ENCODE results near the gene REPS2. TPM values are rescaled to one million over a fixed set of nuclear protein-coding genes. Genes with fewer than 3 reads are reported as not detected.

Gene REPS2
- total RNA-seq, 1 donor from 2014 or later = 17.9 TPM

DNA sequence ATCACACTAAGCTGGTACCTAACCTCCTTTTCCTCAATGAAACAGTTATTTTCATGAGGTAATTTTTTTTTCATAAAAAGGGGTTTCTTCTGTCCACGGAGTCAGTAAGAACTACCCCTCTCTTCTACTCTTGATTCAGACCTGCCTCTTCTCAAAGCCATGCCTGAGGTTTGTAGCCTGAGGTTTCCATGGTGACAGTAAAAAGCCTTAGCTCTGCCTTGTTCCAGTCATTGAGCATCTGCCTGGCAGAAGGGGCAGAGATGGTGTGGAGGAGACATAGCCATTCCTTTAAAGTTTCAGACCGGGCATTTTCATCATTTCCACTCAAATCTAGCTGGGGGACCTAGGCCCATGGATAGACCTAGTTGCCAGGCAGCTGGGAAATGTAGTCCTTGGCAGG is 135.5 kb downstream of the REPS2 start:
- no peak for DNase-seq (ENCODE audit: low spot score)

GRCh38 chrX:17082831-17083230 is 136.4 kb downstream of the REPS2 start:
- no peak for DNase-seq (ENCODE audit: low spot score)

DNA sequence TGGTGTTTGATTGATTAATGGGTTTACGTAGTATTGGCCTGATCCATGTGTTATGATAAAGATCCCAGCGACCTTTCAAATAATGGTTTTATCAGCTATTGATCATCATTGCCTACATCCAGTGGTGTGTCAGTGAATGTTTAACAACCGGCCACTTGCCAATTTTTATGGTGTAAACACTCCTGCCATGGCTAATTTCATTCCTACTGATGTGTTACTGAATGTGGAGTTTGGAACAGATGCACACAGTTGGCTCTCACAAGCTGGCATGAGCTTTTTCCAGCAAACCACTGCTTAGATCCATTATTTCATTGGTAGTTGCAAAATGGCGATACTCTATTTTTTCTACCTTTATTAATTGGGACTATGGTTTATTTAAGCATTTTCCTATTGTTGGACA is 139.9 kb downstream of the REPS2 start:
- no peak for DNase-seq (ENCODE audit: low spot score)

GRCh38 chrX:17095161-17095560 is 148.7 kb downstream of the REPS2 start:
- no peak for DNase-seq (ENCODE audit: low spot score)

GRCh38 chrX:17098516-17099247 is 152.2 kb downstream of the REPS2 start:
- no peak for DNase-seq (ENCODE audit: low spot score)

GRCh38 chrX:17104433-17104832 is 158.0 kb downstream of the REPS2 start:
- DNase-seq (ENCODE audit: low spot score) = no peak

GRCh38 chrX:17120816-17121215 is 174.4 kb downstream of the REPS2 start:
- no peak for DNase-seq (ENCODE audit: low spot score)

- DNase-seq (ENCODE audit: low spot score) = no peak
These were observed 207.5 kb downstream of the REPS2 start for GRCh38 chrX:17154001-17154400.

GRCh38 chrX:17160975-17161374 is 214.5 kb downstream of the REPS2 start:
- no peak for DNase-seq (ENCODE audit: low spot score)

- DNase-seq (ENCODE audit: low spot score) = no peak
These were observed 215.5 kb downstream of the REPS2 start for GRCh38 chrX:17161991-17162390.

- no peak for DNase-seq (ENCODE audit: low spot score)
These were observed 217.6 kb downstream of the REPS2 start for GRCh38 chrX:17164079-17164478.

DNA sequence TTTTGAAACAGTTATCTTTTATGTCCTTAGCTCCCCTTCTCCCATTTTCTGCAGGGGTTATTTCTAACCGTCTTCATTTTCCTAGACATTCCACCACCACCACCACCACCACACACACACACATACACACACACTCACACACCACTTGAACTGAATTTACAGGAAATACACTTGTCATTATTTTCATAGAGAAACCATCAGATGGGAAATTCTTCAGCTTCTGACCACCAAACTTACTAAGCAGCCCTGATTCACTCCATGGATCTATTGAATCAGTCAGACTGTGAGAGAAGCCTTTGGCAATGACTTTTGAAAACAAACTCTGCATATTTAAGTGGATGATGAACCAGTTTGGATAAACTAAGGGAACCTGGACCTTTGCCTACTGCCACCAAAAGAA is 218.5 kb downstream of the REPS2 start:
- no peak for DNase-seq (ENCODE audit: low spot score)

- DNase-seq (ENCODE audit: low spot score) = no peak
These were observed 221.5 kb downstream of the REPS2 start for GRCh38 chrX:17167915-17168314.

DNA sequence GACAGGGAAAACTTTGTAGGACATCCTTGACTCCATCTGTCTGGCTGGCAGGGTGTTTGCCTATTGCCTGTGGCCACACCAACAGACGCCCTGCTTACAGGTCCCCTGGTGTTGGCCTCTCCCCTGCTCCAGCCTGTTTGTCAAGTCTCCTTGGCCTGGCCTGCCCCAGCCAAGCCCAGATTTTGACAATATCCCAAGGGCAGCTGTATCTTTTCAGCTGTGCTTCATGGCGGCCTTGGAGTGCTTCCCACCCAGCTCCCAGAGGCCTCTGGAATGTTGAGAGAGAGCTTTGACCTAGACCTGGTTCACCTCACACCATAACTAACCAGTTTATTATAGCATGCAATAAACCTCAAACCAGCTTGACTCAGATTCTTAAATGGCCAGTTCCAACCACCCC is 224.5 kb downstream of the REPS2 start:
- no peak for DNase-seq (ENCODE audit: low spot score)

- no peak for DNase-seq (ENCODE audit: low spot score)
These were observed 228.2 kb downstream of the REPS2 start for GRCh38 chrX:17174671-17175070.

GRCh38 chrX:17182317-17182716 is 235.9 kb downstream of the REPS2 start:
- no peak for DNase-seq (ENCODE audit: low spot score)

DNA sequence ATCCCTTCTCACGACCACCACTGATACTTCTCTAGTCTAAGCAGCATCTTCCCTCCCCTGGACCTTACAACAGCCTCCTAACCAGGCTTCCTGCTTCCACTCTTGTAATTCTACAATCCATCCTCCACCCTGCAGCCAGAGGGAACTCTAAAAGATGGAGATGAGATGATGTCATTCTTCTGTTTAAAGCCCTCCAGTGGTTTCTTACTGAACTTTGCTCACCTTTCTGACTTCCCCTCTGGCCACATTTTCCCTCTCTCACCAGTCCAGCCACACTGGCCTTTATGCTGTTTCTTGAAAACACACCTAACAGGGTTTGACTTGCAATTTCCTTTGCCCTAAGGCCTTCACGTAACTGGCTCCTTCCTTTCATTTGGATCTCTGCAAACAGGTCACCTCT is 237.1 kb downstream of the REPS2 start:
- DNase-seq (ENCODE audit: low spot score) = no peak

GRCh38 chrX:17185431-17185830 is 239.0 kb downstream of the REPS2 start:
- no peak for DNase-seq (ENCODE audit: low spot score)

- DNase-seq (ENCODE audit: low spot score) = no peak
These were observed 240.8 kb downstream of the REPS2 start for GRCh38 chrX:17187136-17187756.

GRCh38 chrX:17192106-17192505 is 245.6 kb downstream of the REPS2 start:
- DNase-seq (ENCODE audit: low spot score) = no peak

Data from mucosa of gallbladder (tissue), 1 donor.